Measurements from ENCODE around the gene ALPP. TPM values are rescaled to one million over a fixed set of nuclear protein-coding genes. Genes with fewer than 3 reads are reported as not detected.

Gene ALPP
- total RNA-seq, 3 donors from 2014 or later (not counting 1 experiment from before 2014, with no cell fraction given) = 0.30 TPM; not detected in 2

- intact Hi-C loops (cut with micrococcal nuclease) = no loop called here
- Mint-ChIP-seq H3K9me3 (no peaks in the 10 kb centered on the region), H3K4me1 (peaks cover 0 to 5% of the 10 kb centered on the region in 2 donors), H3K27ac (no peak overlapping the region), H3K4me3 (no peak overlapping the region), H3K27me3 (ENCODE audit: low read depth in 2 of 2) (peaks cover 32 to 35% of the 10 kb centered on the region in 2 donors), H3K36me3 (no peaks in the 10 kb centered on the region)
- H3K27ac ChIP-seq (ENCODE audit: low read length) = no peak overlapping the region
- no peak overlapping the region for H3K4me3 ChIP-seq (ENCODE audit: low read length)
- no peak for TF ChIP-seq CTCF (IDR thresholded peaks at IDR 0.05)
- H3K36me3 ChIP-seq (ENCODE audit: control insufficient read depth, insufficient read depth, low read length) = no peaks in the 10 kb centered on the region
- ATAC-seq = no peak
- no peak for DNase-seq
- H3K4me1 ChIP-seq (ENCODE audit: control insufficient read depth, insufficient read depth, low read length) = peaks cover 8% of the 10 kb centered on the region
- 25% methylated on average over 79 of the region's 79 CpGs for WGBS (ENCODE audit: insufficient coverage)
- H3K27me3 ChIP-seq (ENCODE audit: control insufficient read depth, insufficient read depth, low read length) = peaks cover 14% of the 10 kb centered on the region
- peaks cover 2% of the 10 kb centered on the region for H3K9me3 ChIP-seq (ENCODE audit: control insufficient read depth, insufficient read depth, low read length)
Observed at GRCh38 chr2:232419245-232420072, 40.9 kb downstream of the ALPP start.

- H3K9me3 ChIP-seq (ENCODE audit: control insufficient read depth, insufficient read depth, low read length) = peaks cover 2% of the 10 kb centered on the region
- H3K4me3 ChIP-seq (ENCODE audit: low read length) = no peak overlapping the region
- intact Hi-C loops (cut with micrococcal nuclease) = no loop called here
- H3K27me3 Mint-ChIP-seq (ENCODE audit: low read depth in 2 of 2) = peaks cover 35 to 36% of the 10 kb centered on the region in 2 donors
- H3K4me3 Mint-ChIP-seq = no peak overlapping the region
- WGBS (ENCODE audit: insufficient coverage) = 29% methylated on average over 22 of the region's 22 CpGs
- no peaks in the 10 kb centered on the region for H3K9me3 Mint-ChIP-seq
- DNase-seq (no peak), ATAC-seq (no peak)
- peaks cover 14% of the 10 kb centered on the region for H3K27me3 ChIP-seq (ENCODE audit: control insufficient read depth, insufficient read depth, low read length)
- H3K27ac ChIP-seq (ENCODE audit: low read length) = no peak overlapping the region
- peaks cover 0 to 5% of the 10 kb centered on the region in 2 donors for H3K4me1 Mint-ChIP-seq
- H3K36me3 ChIP-seq (ENCODE audit: control insufficient read depth, insufficient read depth, low read length) = no peaks in the 10 kb centered on the region
- H3K27ac Mint-ChIP-seq = no peak overlapping the region
- no peaks in the 10 kb centered on the region for H3K36me3 Mint-ChIP-seq
- H3K4me1 ChIP-seq (ENCODE audit: control insufficient read depth, insufficient read depth, low read length) = peaks cover 8% of the 10 kb centered on the region
- TF ChIP-seq CTCF (IDR thresholded peaks at IDR 0.05) = no peak
Observed at GRCh38 chr2:232420073-232420454, 41.5 kb downstream of the ALPP start.

- peaks cover 0 to 5% of the 10 kb centered on the region in 2 donors for H3K4me1 Mint-ChIP-seq
- no peak overlapping the region for H3K4me3 Mint-ChIP-seq
- no peak for TF ChIP-seq CTCF (IDR thresholded peaks at IDR 0.05)
- H3K27ac ChIP-seq (ENCODE audit: low read length) = no peak overlapping the region
- H3K4me1 ChIP-seq (ENCODE audit: control insufficient read depth, insufficient read depth, low read length) = peaks cover 8% of the 10 kb centered on the region
- ATAC-seq (no peak), DNase-seq (peak in 1 of 2 donors; percentile 51)
- H3K9me3 ChIP-seq (ENCODE audit: control insufficient read depth, insufficient read depth, low read length) = peaks cover 2% of the 10 kb centered on the region
- H3K27me3 Mint-ChIP-seq (ENCODE audit: low read depth in 2 of 2) = peaks cover 35 to 42% of the 10 kb centered on the region in 2 donors
- H3K27ac Mint-ChIP-seq = no peak overlapping the region
- no peaks in the 10 kb centered on the region for H3K36me3 ChIP-seq (ENCODE audit: control insufficient read depth, insufficient read depth, low read length)
- WGBS (ENCODE audit: insufficient coverage) = 3% methylated on average over 79 of the region's 79 CpGs
- H3K9me3 Mint-ChIP-seq = no peaks in the 10 kb centered on the region
- H3K4me3 ChIP-seq (ENCODE audit: low read length) = no peak overlapping the region
- no peaks in the 10 kb centered on the region for H3K36me3 Mint-ChIP-seq
- intact Hi-C loops (cut with micrococcal nuclease) = no loop called here
- peaks cover 14% of the 10 kb centered on the region for H3K27me3 ChIP-seq (ENCODE audit: control insufficient read depth, insufficient read depth, low read length)
Observed at GRCh38 chr2:232420463-232421188, 42.1 kb downstream of the ALPP start.

All from natural killer cell (primary cell).